MM.1S (cell line): ENCODE results near the gene AHRR.

Source experiments
- DNase-seq: peaks from one replicate; pipeline ENCODE4 v3.0.0-alpha.2; 2015
- H2AFZ ChIP-seq: fragments of 300-600 bp; sonication (generic); 2 replicates; pipeline ENCODE4 v1.6.0; 2016; ENCODE audit warnings: antibody characterized with exemption, low read length
- H3F3A ChIP-seq: fragments of 300-600 bp; sonication (generic); 2 replicates; pipeline ENCODE4 v1.6.1; 2016; ENCODE audit warnings: mild to moderate bottlenecking, antibody characterized with exemption, low read length, moderate library complexity, mixed read lengths; ENCODE audit not compliant: insufficient read depth
- H3K27ac ChIP-seq: fragments of 300-600 bp; sonication (generic); 2 replicates; pipeline ENCODE4 v1.5.1; 2016; ENCODE audit warnings: mild to moderate bottlenecking, low read length
- H3K27me3 ChIP-seq: fragments of 300-600 bp; sonication (generic); replicated peaks from 2 replicates; pipeline ENCODE4 v1.6.0; 2016; ENCODE audit warnings: low read length; ENCODE audit not compliant: insufficient read depth
- H3K36me3 ChIP-seq: fragments of 300-600 bp; sonication (generic); replicated peaks from 2 replicates; pipeline ENCODE4 v1.6.1; 2016; ENCODE audit warnings: mild to moderate bottlenecking, low read length, mixed read lengths; ENCODE audit not compliant: insufficient read depth
- H3K4me1 ChIP-seq: fragments of 300-600 bp; sonication (generic); 2 replicates; pipeline ENCODE4 v1.6.1; 2016; ENCODE audit warnings: low read length, mixed read lengths
- H3K4me2 ChIP-seq: fragments of 300-600 bp; sonication (generic); 2 replicates; pipeline ENCODE4 v1.6.0; 2016; ENCODE audit warnings: low read depth, low read length
- H3K4me3 ChIP-seq: fragments of 300-600 bp; sonication (generic); 2 replicates; pipeline ENCODE4 v1.5.1; 2016; ENCODE audit warnings: low read length, mixed read lengths
- H3K79me2 ChIP-seq: fragments of 300-600 bp; sonication (generic); 2 replicates; pipeline ENCODE4 v1.6.1; 2016; ENCODE audit warnings: mixed run types, low read length, mixed read lengths
- H3K9ac ChIP-seq: fragments of 300-600 bp; sonication (generic); 2 replicates; pipeline ENCODE4 v1.6.1; 2016; ENCODE audit warnings: low read length, mixed read lengths
- H3K9me2 ChIP-seq: fragments of 300-600 bp; sonication (generic); replicated peaks from 2 replicates; pipeline ENCODE4 v1.6.1; 2016; ENCODE audit warnings: mild to moderate bottlenecking, low read length, mixed read lengths; ENCODE audit not compliant: insufficient read depth
- H3K9me3 ChIP-seq: fragments of 300-600 bp; sonication (generic); replicated peaks from 2 replicates; pipeline ENCODE4 v1.6.1; 2016; ENCODE audit warnings: mild to moderate bottlenecking, low read length, mixed read lengths; ENCODE audit not compliant: insufficient read depth
- H4K20me1 ChIP-seq: fragments of 300-600 bp; sonication (generic); 2 replicates; pipeline ENCODE4 v1.6.1; 2016; ENCODE audit warnings: mild to moderate bottlenecking, low read length, moderate library complexity, mixed read lengths; ENCODE audit not compliant: insufficient read depth
- EZH2 ChIP-seq: fragments of 300-600 bp; sonication (generic); optimal IDR thresholded peaks from 2 replicates; pipeline ENCODE3; 2017; ENCODE audit warnings: low read depth, mild to moderate bottlenecking, antibody characterized with exemption, low read length, mixed read lengths
- EZH2phosphoT487 ChIP-seq: fragments of 300-600 bp; sonication (generic); IDR thresholded peaks from 2 replicates; pipeline ENCODE4 v1.6.1; 2018; ENCODE audit warnings: antibody characterized with exemption, low read length
- TF ChIP-seq, protein P1 (sequence below): fragments of 300-600 bp; sonication (generic); IDR thresholded peaks from 2 replicates; pipeline ENCODE4 v1.5.1; 2016; ENCODE audit warnings: antibody characterized with exemption, low read length, mixed read lengths

Gene AHRR

DNA sequence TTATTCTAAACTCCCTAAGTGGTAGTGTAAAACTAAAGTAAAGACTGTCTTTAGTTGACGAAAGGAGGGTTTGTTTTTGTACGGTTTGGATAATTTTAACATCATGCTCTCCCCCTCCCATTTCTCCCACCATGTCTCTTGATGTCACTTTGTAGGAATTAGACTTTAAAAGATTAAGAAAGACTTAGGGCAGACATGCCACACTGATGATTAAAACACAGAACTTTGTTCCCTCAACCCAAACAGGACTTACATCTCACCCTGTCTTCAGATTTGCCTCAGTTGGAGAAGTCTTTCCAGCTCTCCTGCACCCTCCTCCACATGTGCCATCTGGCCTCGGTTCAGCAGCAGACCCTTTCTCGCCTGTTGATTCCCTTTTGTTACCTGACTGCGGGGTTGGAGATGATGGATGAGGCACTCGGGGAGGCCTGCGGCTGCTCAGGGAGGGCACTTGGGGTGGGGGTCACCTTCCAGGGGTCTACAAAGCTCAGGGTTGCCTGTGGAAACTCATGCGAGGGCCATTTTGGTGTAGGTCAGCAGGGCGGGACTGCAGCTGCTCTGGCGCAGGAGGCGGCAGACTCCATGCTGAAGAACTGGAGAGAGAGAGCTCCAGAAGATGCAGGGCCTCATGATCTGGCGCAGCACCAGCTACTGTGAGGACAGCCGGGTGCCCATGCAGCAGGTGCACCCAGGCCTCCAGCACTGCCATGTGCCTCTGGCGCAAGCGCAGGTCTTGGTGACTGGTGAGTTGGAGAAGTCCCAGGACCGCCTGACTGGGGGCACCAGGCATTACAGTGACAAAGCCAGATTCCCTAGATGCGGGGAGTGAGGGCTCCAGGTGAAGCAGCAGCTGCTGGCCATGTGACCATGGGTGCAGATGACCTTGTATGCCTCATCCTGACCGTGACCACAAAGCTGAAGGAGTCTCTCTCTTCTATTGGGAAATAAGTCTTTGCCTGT is 96.9 kb downstream of the AHRR start:
- DNase-seq, result no peak
- Histone ChIP-seq H3K4me1 (no peaks in the 10 kb centered on the region), H3K27me3 (no peaks in the 10 kb centered on the region), H3K27ac (no peak overlapping the region), H3K4me3 (no peak overlapping the region), H3F3A (no peaks in the 10 kb centered on the region), H3K9me2 (no peaks in the 10 kb centered on the region), H2AFZ (no peak overlapping the region), H3K36me3 (no peaks in the 10 kb centered on the region), H3K9ac (no peak overlapping the region), H3K9me3 (no peaks in the 10 kb centered on the region), H4K20me1 (no peaks in the 10 kb centered on the region), H3K79me2 (no peaks in the 10 kb centered on the region), H3K4me2 (no peak overlapping the region)
- TF ChIP-seq, protein P1, sequence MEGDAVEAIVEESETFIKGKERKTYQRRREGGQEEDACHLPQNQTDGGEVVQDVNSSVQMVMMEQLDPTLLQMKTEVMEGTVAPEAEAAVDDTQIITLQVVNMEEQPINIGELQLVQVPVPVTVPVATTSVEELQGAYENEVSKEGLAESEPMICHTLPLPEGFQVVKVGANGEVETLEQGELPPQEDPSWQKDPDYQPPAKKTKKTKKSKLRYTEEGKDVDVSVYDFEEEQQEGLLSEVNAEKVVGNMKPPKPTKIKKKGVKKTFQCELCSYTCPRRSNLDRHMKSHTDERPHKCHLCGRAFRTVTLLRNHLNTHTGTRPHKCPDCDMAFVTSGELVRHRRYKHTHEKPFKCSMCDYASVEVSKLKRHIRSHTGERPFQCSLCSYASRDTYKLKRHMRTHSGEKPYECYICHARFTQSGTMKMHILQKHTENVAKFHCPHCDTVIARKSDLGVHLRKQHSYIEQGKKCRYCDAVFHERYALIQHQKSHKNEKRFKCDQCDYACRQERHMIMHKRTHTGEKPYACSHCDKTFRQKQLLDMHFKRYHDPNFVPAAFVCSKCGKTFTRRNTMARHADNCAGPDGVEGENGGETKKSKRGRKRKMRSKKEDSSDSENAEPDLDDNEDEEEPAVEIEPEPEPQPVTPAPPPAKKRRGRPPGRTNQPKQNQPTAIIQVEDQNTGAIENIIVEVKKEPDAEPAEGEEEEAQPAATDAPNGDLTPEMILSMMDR, result no peak

DNA sequence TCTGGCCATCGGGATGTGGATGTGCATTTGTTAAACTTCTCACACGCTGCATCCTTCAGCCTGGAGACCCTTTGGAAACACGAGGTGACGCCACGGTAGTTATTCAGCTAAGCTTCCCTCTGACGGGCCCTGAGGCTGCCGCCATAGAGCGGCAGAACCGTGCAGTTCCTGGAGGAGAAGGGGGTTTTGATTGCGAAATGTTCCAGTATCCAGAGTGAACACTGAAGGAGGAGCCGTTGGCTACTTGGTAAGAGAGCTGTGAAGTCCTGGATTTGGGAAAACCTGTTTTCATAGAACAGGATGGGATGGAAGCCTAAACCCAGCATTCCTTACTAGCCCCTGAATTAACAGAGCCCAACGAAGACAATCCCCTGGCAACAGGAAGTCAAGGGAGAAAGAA is 98.5 kb downstream of the AHRR start:
- Histone ChIP-seq H3K4me2 (no peak overlapping the region), H3K27me3 (no peaks in the 10 kb centered on the region), H3K9me2 (no peaks in the 10 kb centered on the region), H3K79me2 (no peaks in the 10 kb centered on the region), H4K20me1 (no peaks in the 10 kb centered on the region), H3K4me3 (no peak overlapping the region), H2AFZ (no peak overlapping the region), H3K27ac (no peak overlapping the region), H3K36me3 (no peaks in the 10 kb centered on the region), H3K9me3 (no peaks in the 10 kb centered on the region), H3F3A (0 out of 2 replicates have a peak, but pooled peaks cover 2% of the 10 kb centered on the region), H3K4me1 (peaks cover 8% of the 10 kb centered on the region), H3K9ac (no peak overlapping the region)
- TF ChIP-seq EZH2 (no peak), EZH2phosphoT487 (no peak)
- TF ChIP-seq, protein P1, result no peak
- DNase-seq, result no peak

DNA sequence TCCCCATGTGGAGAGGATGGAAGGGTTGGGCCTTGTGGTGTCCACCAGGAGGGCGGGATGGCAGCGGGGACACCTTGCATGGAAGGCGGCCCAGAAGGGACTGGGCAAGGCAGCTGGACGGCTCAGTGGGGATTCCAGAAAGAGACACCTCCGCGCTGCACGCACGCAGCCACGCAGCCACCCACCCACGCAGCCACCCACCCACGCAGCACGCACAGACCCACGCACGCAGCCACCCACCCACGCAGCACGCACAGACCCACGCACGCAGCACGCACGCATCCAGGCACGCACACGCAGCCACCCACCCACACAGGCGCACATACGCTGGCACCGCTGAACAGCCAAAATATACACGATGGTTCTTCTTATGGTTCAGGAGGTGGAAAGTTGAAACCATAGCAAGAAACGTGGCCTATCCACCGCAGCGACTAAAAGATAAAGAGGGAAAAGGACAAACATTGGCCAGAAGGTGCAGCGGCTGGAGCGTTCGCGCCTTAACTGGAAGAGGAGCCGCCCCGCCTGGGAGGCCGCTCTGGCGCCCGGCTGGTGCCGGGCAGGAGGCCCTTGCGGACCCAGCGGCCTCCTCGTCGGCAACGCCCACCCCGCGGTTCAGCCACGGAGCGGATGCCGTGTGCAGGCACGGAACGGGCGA is 99.2 kb downstream of the AHRR start:
- Histone ChIP-seq H3K4me2 (no peak overlapping the region), H3K9ac (no peak overlapping the region), H3K4me1 (peaks cover 9% of the 10 kb centered on the region), H3K9me2 (no peaks in the 10 kb centered on the region), H4K20me1 (no peaks in the 10 kb centered on the region), H2AFZ (no peak overlapping the region), H3K4me3 (no peak overlapping the region), H3K79me2 (no peaks in the 10 kb centered on the region), H3K27me3 (no peaks in the 10 kb centered on the region), H3K9me3 (no peaks in the 10 kb centered on the region), H3K36me3 (no peaks in the 10 kb centered on the region), H3K27ac (no peak overlapping the region), H3F3A (0 out of 2 replicates have a peak, but pooled peaks cover 3% of the 10 kb centered on the region)
- DNase-seq, result no peak
- TF ChIP-seq, protein P1, result no peak
- TF ChIP-seq EZH2phosphoT487, result no peak
- no peak for TF ChIP-seq EZH2
